ENCODE measurements around the gene GCSAM.

The GCSAM gene

DNA sequence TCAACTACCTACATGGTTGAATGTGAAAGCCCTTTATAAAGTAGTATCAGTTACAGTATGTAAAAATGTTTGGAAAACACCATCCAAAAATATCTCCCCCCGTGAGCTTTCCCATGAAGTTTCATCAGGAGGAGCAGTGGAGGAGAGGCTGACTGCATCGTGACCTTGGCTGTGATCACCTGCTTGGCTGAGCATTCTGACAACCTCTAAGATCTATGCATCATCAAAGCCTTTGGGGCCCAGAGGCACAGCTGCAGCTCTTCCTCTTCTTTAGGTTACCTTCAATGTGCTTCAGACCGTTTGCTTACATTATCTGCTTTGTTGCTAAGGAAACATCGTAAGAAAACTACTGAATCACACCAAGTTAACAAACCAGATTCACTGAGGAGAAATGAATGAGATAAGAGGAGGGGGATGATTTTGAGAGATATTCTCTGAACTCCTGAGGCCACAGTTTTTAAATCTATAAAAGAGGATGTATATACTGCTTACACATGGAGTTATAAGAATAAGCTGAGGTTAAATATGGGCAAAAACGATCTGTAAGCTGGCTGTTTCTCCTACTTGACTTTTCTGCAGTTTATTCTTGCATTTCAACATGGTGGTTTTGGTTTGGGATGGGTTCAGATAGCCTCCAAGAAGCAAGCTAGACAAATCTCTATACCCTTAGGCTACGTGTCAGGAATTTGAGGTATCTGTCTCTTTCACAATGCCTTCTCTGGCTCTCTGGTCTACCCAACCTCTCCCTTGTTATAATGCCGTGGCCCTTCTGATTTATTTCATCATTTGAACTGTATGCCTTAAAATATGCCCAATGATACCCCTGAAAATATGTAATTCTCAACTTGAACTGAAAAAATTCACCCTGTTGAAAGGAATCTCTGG is 4.0 kb downstream of the GCSAM start:
- DNase-seq, result no peak

- no peak for DNase-seq
Measured at GRCh38 chr3:112127522-112128494, 5.2 kb downstream of the GCSAM start.

DNA sequence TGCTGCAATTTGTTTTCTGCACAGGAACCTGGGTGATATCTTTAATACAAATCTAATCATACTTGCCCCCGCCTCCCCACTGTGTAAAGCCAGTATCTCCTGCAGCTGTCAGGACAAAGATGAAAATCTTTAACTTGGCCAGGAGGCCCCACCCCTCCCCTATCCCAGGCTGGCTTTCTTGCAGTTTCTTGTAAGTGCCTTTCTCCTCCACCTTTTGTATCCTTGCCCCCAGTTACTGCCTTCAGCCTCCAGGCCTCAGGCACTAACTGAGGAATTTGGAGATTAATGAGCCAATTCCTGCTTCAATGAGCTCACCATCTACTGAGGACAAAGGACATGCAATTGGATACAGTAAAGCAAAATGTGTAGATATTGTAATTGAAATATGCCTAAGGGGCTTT is 6.5 kb downstream of the GCSAM start:
- no peak for DNase-seq

DNA sequence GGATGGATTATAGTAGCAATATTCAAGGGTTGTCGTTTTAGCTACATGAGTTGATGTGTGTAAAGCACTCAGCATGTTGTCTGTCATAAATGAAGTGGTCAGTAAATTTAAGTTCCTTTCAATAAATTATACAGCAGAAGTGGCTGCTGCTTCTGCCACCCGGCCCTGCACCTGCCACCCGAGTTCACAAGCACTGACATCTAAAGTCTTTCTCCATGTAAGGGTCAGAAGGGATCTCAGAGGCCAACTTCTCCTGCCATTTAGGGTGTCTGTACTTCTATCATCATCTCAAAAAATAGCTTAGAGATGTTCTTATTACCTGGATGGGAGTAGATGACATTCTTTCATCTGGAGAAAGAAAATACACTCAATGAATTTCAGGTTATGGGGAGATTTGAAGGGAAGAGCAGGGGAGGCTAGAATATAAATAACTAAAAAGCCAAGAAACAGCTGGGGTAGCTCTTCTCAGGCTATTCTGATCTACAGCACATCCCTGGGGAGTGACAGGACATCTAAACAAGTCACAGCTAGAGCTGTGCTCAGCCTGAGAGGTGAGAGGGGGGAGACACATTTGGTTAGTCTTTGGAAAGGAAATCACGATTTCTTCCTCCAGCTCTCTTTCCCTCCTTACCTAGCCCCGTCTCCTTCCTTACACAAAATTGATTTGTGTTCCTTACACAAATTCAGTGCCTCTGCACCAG is 8.0 kb downstream of the GCSAM start:
- no peak for DNase-seq

DNA sequence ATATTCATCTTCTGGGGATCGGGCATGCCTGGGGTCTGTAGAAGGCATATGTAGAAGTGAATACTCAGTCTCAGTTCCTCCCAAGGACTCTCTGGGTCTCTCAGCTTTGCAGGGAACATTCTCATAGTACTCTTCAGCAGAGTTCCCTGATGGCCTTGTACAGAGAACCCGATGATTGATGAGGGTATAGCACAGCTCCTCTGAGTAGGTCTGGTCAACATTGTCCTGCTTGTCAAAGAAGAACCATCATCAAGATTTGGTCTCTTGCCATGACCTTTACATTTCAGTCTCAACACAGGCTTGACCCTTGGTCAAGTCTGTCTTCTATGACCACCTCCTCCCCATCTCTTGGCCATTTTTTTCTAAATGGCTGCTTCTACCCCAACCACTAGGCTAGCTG is 9.5 kb downstream of the GCSAM start:
- no peak for DNase-seq

GRCh38 chr3:112122870-112123269 is 10.2 kb downstream of the GCSAM start:
- DNase-seq, result no peak

GRCh38 chr3:112121577-112122547 is 11.2 kb downstream of the GCSAM start:
- no peak for DNase-seq

DNA sequence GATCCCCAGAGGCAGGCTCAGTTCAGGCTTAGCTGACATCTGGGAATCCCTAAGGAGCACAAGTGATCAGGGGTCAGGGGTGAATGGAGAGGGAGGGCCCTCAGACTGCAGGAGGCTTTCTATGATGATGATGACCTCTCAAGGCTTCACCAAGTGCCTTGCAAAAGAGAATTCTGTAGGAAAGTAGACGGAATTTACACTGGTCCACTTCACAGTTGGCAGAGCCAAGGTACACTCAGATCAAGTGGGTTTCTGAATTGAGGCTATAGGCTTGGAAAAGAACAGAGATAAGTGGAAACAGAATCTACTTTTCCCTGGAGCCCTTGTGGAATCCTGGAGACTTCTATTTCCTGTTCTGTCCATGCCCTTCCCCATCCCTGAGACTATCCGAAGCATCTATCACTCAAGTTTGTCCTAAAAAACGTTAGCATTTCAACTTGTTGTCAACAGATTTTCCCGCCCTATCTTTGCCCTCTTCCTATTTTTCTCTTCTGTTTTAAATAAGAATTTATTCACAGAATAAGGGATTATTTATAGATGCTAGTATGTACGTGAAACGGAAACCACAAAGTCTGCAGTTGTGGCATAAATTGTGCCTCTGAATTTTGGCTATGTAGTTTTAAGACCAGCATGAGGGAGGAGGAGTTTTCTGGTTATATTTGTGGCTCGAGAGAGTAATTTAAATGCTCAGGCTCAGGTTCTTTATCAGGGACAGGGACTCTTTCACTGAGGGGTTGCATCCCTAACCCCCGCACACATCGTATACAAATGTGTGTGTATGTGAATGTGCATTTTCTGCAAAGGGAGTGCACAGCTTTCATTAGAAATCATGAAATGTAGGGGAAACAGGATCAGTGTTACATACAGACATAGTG is 12.8 kb downstream of the GCSAM start:
- no peak for DNase-seq

DNA sequence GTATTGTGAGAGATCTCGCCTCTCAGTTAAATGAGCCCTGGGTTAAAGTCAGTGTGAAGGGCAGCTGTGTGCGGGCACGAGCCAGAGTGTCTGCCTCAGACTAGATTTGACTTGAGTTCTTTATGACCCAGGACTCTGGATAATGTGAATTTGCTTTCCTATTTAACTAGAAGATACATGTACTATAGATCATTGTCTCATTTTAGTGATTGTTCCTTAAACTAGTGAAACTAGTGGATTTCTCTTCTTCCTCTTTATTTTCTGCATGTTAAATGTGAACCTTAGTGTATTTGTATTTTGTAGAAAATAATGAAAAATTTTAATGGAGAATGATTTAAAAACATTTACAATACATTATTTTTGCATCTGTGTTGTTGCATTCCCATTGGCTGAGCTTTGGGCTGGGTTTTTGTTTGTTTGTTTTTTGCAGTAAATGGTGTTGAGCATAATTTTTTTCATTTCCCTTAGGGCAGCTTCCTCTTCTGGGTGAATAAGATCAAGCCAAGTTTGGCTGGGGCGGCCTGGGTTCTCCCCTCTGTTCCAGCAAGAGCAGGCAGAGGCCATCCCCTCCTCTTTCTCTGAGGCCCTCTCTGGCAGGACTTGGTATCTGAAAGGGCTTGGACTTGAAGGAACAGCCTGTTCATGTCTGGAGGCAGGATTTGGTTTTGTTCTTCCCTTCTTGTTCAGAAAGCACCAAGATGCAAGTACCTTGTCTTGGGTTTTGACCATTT is 15.0 kb downstream of the GCSAM start:
- peak in 1 of 2 donors; percentile 26 for DNase-seq

GRCh38 chr3:112117415-112117814 is 15.6 kb downstream of the GCSAM start:
- no peak for DNase-seq

GRCh38 chr3:112116748-112117186 is 16.3 kb downstream of the GCSAM start:
- DNase-seq, result no peak

GRCh38 chr3:112115806-112116383 is 17.2 kb downstream of the GCSAM start:
- no peak for DNase-seq

- no peak for DNase-seq
Measured at GRCh38 chr3:112115161-112115739, 17.8 kb downstream of the GCSAM start.

DNA sequence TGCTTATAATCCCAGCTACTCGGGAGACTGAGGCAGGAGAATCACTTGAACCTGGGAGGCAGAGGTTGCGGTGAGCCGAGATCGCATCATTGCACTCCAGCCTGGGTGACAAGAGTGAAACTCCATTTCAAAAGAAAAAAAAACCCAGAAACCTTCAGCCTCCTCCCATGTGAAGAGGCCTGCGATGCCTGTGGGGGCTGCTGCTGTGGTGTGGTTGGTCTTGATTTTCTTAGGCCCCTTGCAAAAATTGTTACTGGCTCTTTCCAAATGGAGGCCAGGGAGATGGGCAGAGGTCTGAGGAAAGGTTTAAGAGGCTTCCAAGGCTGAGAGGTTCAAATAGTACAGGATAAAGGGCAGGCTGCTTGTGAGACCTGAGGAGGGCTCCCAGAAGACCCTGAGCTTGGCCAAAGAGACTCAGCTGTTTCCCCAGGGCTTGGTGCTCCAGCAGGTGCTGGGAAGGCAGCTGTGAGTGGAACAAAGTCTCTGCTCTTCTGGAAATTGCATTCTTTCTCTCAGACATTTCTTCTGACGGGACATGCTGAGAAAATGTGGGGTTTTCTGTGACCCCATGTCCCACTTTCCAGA is 18.4 kb downstream of the GCSAM start:
- DNase-seq, result no peak

DNA sequence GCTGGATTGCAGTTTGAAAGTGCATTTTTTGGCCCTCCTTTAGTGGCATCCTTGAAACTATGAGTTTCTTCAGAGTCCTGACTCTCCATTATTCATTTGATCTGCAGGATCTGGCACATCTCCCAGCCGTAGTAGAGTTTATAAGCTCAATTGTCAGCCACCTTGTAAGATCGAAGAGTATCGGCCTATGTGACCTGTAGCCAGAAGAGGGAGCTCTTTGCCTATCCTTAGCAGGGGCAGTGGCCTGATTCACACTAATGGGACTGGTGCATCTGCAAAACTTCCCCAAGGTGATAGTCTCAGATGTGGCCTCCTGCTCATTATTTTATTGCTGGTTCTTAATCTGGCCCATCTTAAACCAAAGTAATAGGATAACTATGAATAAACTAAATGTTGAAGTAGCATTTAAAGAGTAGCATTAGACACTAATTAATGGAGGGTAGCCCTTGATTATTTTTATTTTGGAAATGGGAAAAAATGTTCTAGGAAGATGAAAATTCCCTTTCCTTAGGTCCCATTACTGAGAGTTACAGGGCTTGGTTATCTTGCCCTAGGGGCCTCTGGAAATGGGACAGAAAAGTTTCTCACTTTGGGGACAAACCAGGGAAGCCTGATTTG is 21.2 kb downstream of the GCSAM start:
- DNase-seq, result peak; percentile 42 to 80

DNA sequence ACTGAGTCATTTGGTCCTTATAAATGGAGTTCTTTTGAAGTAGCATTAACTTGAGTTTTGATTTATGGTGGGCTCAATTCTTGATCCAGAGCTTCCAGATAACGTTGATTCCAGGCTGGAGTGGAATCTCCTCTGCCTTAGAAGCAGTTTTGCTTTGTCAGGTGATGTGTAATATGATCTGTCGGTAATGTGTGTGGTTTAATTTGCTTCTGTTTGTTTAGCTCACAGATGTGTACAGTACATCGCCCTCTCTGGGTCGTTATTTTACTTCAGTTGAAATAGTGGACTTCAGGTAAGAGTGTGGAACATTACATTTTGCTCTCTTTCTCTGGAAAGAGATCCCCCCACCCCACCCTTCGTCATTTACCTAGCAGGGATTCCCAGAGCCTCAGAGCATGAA is 23.7 kb downstream of the GCSAM start:
- DNase-seq, result no peak

GRCh38 chr3:112104774-112105173 is 28.3 kb downstream of the GCSAM start:
- no peak for DNase-seq

DNA sequence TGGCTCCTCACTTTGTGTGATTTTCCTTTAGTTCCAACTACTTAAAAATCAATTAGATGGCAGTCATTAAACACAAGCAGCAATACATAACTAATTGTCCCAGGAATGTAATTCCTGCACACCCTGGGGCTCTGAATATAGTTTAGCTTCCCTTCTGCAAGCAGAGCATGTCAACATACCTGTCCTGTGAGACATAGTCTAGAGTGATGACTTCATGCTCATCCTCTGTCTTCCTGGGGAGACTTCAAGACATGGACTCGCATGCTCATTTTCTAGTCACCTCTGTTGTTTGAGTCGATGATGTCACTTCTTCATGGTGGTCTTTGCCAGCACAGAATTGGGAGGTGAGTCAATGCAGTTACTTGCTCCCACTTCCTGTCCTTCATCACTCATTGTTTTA is 31.1 kb downstream of the GCSAM start:
- no peak for DNase-seq
